Prostate gland (tissue), 2 donors: ENCODE data around the gene NRROS.

Experiments used
- CTCF ChIP-seq, 4 experiments: fragments of 200-600 bp in 2 of 4; fragments of 450-650 bp in 2 of 4; sonication (generic) in 2 of 4; IDR thresholded peaks; 1 replicate in 3 of 4; 2 replicates in 1 of 4; pipeline ENCODE4 v1.5.1; 2016 to 2019; ENCODE audit warnings: antibody characterized with exemption in 4 of 4, mild to moderate bottlenecking in 2 of 4, moderate library complexity in 2 of 4
- POLR2A ChIP-seq: fragments of 450-650 bp; IDR thresholded peaks from one replicate; pipeline ENCODE4 v1.6.1; 2016; ENCODE audit warnings: antibody characterized with exemption, mild to moderate bottlenecking

GRCh38 chr3:196590279-196590678 lies 49.2 kb upstream of the NRROS start:
- TF ChIP-seq POLR2A: no peak
- no peak for TF ChIP-seq CTCF (IDR thresholded peaks at IDR 0.05)
